HFFc6 (cell line): ENCODE measurements around the gene CALHM1. TPM values are rescaled to one million over a fixed set of nuclear protein-coding genes. Genes with fewer than 3 reads are reported as not detected.
"Not testable (repeated sequence)": the region's sequence is repeated elsewhere in the genome, so short reads cannot be mapped to it uniquely, and the experiment has no call there.

Experiments used
- DNase-seq: peaks from one replicate; pipeline ENCODE4 v3.0.0-alpha.2; 2018
- H3K27ac Mint-ChIP-seq: 2 replicates; pipeline ENCODE4 v1.8.0; 2020; ENCODE audit warnings: mild to moderate bottlenecking, mixed read lengths
- H3K27me3 Mint-ChIP-seq: 2 replicates; pipeline ENCODE4 v1.8.0; 2021; ENCODE audit warnings: mild to moderate bottlenecking, moderate library complexity, mixed read lengths; ENCODE audit not compliant: insufficient read depth
- H3K36me3 Mint-ChIP-seq: 2 replicates; pipeline ENCODE4 v1.8.0; 2021; ENCODE audit warnings: low read depth, mixed read lengths
- H3K4me1 Mint-ChIP-seq: 2 replicates; pipeline ENCODE4 v1.8.0; 2020; ENCODE audit warnings: low read depth, mixed read lengths
- H3K4me3 Mint-ChIP-seq: 2 replicates; pipeline ENCODE4 v1.8.0; 2020; ENCODE audit warnings: mild to moderate bottlenecking, moderate library complexity, mixed read lengths
- H3K9me3 Mint-ChIP-seq: 2 replicates; pipeline ENCODE4 v1.8.0; 2020; ENCODE audit warnings: mild to moderate bottlenecking, mixed read lengths
- total RNA-seq, 6 experiments: library from RNA; stranded (reverse); fragmentation: NEBNext Ultra II Directional; extraction: Animal tissue kit (Norgen Biotek cat#: 25700); gene quantifications; 2 replicates in 1 of 6; 3 replicates in 5 of 6; pipeline ENCODE4 v1.2.3, GENCODE V29; 2021
- TF ChIP-seq, protein P1 (sequence below): fragments of 200-600 bp; sonication (generic); IDR thresholded peaks from 2 replicates; pipeline ENCODE4 v1.5.0; 2021; ENCODE audit warnings: antibody characterized with exemption, mild to moderate bottlenecking

Gene CALHM1
- total RNA-seq, 6 experiments from 2014 or later, result not detected

DNA sequence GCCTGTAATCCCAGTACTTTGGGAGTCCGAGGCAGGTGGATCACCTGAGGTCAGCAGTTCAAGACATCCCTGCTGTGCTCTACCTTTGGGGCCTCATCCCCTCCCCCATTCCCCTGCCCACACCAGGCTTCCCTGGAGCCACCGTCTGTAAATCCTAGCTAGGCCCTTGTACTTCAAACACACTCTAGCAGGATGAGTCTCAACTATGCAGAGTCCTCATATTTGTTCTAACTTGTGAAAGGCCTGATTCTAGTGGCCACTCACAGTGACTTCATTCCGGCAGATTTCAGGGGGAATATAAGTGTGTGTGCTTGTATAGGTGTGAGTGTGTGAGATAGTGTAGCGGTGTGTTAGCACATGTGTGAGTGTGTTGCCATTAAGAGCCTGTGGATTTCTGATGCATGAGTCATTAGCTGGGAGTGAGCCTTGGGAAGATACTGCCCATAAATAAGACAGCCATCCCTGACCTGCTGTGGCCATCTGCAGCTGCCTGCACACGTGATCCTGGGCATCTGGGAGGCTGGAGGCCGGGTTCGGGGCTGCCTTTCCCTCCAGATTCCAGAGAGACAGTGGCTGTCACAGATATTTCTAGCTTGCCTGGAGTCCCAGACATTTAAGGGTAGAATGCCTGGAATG lies 33.1 kb upstream of the CALHM1 start:
- H3K27me3 Mint-ChIP-seq, result peaks cover 24% of the 10 kb centered on the region
- H3K4me3 Mint-ChIP-seq, result peak overlapping the region; percentile 50
- no peaks in the 10 kb centered on the region for H3K9me3 Mint-ChIP-seq
- H3K27ac Mint-ChIP-seq, result peak overlapping the region; percentile 71
- H3K36me3 Mint-ChIP-seq, result no peaks in the 10 kb centered on the region
- DNase-seq, result peak; percentile 95
- TF ChIP-seq, protein P1, sequence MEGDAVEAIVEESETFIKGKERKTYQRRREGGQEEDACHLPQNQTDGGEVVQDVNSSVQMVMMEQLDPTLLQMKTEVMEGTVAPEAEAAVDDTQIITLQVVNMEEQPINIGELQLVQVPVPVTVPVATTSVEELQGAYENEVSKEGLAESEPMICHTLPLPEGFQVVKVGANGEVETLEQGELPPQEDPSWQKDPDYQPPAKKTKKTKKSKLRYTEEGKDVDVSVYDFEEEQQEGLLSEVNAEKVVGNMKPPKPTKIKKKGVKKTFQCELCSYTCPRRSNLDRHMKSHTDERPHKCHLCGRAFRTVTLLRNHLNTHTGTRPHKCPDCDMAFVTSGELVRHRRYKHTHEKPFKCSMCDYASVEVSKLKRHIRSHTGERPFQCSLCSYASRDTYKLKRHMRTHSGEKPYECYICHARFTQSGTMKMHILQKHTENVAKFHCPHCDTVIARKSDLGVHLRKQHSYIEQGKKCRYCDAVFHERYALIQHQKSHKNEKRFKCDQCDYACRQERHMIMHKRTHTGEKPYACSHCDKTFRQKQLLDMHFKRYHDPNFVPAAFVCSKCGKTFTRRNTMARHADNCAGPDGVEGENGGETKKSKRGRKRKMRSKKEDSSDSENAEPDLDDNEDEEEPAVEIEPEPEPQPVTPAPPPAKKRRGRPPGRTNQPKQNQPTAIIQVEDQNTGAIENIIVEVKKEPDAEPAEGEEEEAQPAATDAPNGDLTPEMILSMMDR, result no peak
- peaks cover 33% of the 10 kb centered on the region for H3K4me1 Mint-ChIP-seq

DNA sequence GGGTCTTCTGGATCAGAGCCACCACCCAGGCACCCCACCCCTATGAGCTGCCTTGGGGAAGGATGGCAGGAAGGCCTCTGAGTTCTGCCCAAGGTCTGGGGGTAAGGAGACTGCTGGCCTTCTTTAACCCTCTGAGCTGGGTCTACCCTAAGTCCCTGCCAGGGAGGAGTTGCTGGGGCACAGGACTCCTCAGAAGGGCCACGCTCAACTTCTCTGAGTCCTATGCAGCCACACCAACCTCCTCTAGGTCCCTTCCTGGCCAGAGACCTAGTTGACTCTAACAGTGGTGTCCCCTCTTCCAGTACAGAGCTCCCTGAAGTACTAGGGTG lies 32.2 kb upstream of the CALHM1 start:
- peaks cover 22% of the 10 kb centered on the region for H3K27me3 Mint-ChIP-seq
- no peaks in the 10 kb centered on the region for H3K36me3 Mint-ChIP-seq
- no peaks in the 10 kb centered on the region for H3K9me3 Mint-ChIP-seq
- DNase-seq, result no peak
- no peak overlapping the region for H3K4me3 Mint-ChIP-seq
- peaks cover 38% of the 10 kb centered on the region for H3K4me1 Mint-ChIP-seq
- TF ChIP-seq, protein P1, result no peak
- H3K27ac Mint-ChIP-seq, result no peak overlapping the region; the same call in 1 of the 2 replicates

GRCh38 chr10:103487410-103487708 lies 28.7 kb upstream of the CALHM1 start:
- Mint-ChIP-seq H3K4me3 (no peak overlapping the region), H3K9me3 (no peaks in the 10 kb centered on the region), H3K27ac (no peak overlapping the region), H3K4me1 (peaks cover 33% of the 10 kb centered on the region), H3K36me3 (no peaks in the 10 kb centered on the region), H3K27me3 (peaks cover 3% of the 10 kb centered on the region)
- TF ChIP-seq, protein P1, result no peak
- DNase-seq, result no peak

DNA sequence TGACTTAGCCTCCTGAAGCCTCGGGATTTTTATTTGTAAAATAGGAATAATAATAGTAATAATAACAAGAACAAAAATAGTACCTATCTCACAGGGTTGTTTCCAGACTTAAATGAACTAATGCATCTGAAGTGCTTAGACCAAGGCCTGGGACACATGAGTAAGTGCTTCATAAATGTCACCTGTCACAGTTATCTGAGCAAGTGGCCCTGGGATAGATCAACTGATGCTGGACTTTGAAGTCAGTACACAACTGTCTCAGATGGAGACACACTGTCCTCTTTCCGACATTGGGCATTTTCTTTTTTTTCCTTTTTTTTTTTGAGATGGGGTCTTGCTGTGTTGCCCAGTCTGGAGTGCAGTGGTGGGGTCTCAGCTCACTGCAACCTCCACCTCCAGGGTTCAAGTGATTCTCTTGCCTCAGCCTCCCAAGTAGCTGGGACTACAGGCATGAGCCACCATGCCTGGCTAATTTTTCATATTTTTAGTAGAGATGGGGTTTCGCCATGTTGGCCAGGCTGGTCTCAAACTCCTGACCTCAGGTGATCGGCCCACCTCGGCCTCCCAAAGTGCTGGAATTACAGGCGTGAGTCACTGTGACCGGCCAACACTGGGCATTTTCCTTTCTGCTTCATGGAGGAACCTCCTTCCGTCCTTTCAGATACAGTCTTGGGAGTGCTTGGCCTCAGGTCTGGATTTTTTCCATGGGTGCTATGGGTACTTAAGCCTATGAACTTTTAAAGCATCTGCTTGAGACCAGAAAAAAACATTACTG lies 28.1 kb upstream of the CALHM1 start:
- H3K27ac Mint-ChIP-seq, H3K27me3 Mint-ChIP-seq, H3K36me3 Mint-ChIP-seq, DNase-seq, H3K4me3 Mint-ChIP-seq, H3K9me3 Mint-ChIP-seq: not testable (repeated sequence)
- H3K4me1 Mint-ChIP-seq, result peaks cover 33% of the 10 kb centered on the region

- Mint-ChIP-seq H3K9me3 (no peaks in the 10 kb centered on the region), H3K27ac (peak overlapping the region; percentile 78), H3K27me3 (peaks cover 3% of the 10 kb centered on the region), H3K4me3 (no peak overlapping the region), H3K4me1 (peaks cover 45% of the 10 kb centered on the region), H3K36me3 (no peaks in the 10 kb centered on the region)
- peak; percentile 72 for DNase-seq
- TF ChIP-seq, protein P1, result peak; percentile 85
Measured at GRCh38 chr10:103481974-103482531, 23.4 kb upstream of the CALHM1 start.

- Mint-ChIP-seq H3K27me3 (peaks cover 3% of the 10 kb centered on the region), H3K9me3 (no peaks in the 10 kb centered on the region), H3K4me1 (peaks cover 36% of the 10 kb centered on the region), H3K36me3 (no peaks in the 10 kb centered on the region), H3K27ac (peak overlapping the region; percentile 73; the same call in 1 of the 2 replicates), H3K4me3 (peak overlapping the region; percentile 34; the same call in 1 of the 2 replicates)
- DNase-seq, result peak; percentile 44
- TF ChIP-seq, protein P1, result no peak
Measured at GRCh38 chr10:103480521-103480920, 21.8 kb upstream of the CALHM1 start.
